Bronchial epithelial cell (primary cell): ENCODE data around the gene NCAPD2. TPM values are rescaled to one million over a fixed set of nuclear protein-coding genes. Genes with fewer than 3 reads are reported as not detected.
"Not testable (repeated sequence)": the region's sequence is repeated elsewhere in the genome, so short reads cannot be mapped to it uniquely, and the experiment has no call there.

Source experiments
- DNase-seq: peaks from one replicate; pipeline ENCODE4 v3.0.0-alpha.2; 2010; ENCODE audit warnings: low read depth
- FAIRE-seq: peaks from 2 replicates; lab custom pipeline; 2011; peaks lifted over from hg19 to GRCh38; lab: Jason Lieb, UNC
- H3K27me3 ChIP-seq: 2 replicates; pipeline ENCODE4 v1.5.1; 2011; ENCODE audit warnings: low read length; ENCODE audit not compliant: control insufficient read depth, insufficient read depth
- H3K36me3 ChIP-seq: 2 replicates; pipeline ENCODE4 v1.5.1; 2011; ENCODE audit warnings: low read length; ENCODE audit not compliant: control insufficient read depth, insufficient read depth
- H3K4me3 ChIP-seq: 2 replicates; pipeline ENCODE4 v1.5.1; 2011; ENCODE audit warnings: mild to moderate bottlenecking, low read depth, low read length, control low read depth
- total RNA-seq: library from RNA; depleted of rRNA; stranded (reverse); fragments of >200 nt; gene quantifications from 2 replicates; pipeline ENCODE4 v1.2.1, GENCODE V29; 2014
- TF ChIP-seq, protein P1 (sequence below): IDR thresholded peaks from 2 replicates; pipeline ENCODE4 v1.5.1; 2011; ENCODE audit warnings: mild to moderate bottlenecking, moderate library complexity, low read length, control low read depth, inconsistent platforms; ENCODE audit not compliant: insufficient read depth, severe bottlenecking

The NCAPD2 gene
- total RNA-seq, 1 donor from 2014 or later, result 17.9 TPM

DNA sequence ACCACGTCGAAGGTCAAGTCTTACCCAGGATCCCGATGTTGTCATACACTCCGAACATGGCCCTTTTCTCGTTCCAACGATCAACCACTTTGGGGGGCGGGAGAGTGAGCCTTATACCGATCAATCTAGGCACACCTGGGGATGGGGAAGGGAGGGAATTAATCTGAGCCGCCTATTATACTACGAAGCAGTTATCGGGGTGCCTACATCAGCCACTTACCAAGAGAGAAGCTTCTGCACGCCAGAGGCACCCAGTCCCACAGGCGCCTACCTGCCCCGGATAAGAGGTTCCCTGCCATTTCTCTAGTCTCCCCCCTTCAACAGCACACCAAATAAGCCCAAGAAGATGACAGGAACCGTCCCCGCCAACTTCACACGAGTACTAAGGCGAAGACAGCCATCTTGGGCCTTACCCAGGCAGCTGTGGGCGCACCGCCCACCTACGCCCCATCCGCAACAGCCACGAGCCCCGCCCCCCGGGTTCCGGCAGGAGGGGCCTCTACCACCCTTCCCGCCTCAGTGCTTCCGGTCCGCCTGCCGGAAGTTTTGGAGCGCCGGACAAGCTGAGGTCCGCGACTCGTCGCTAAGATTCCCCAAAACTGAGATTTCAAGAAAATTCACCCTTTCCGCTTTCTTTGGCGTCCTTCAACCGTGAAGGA is 935 bp upstream of the NCAPD2 start, which contains the start of gene MRPL51:
TSS of gene MRPL51 (minus strand) at position 425 of the 659 bp plus-strand sequence. CDS start at position 299, 126 bp downstream.
- TF ChIP-seq, protein P1, sequence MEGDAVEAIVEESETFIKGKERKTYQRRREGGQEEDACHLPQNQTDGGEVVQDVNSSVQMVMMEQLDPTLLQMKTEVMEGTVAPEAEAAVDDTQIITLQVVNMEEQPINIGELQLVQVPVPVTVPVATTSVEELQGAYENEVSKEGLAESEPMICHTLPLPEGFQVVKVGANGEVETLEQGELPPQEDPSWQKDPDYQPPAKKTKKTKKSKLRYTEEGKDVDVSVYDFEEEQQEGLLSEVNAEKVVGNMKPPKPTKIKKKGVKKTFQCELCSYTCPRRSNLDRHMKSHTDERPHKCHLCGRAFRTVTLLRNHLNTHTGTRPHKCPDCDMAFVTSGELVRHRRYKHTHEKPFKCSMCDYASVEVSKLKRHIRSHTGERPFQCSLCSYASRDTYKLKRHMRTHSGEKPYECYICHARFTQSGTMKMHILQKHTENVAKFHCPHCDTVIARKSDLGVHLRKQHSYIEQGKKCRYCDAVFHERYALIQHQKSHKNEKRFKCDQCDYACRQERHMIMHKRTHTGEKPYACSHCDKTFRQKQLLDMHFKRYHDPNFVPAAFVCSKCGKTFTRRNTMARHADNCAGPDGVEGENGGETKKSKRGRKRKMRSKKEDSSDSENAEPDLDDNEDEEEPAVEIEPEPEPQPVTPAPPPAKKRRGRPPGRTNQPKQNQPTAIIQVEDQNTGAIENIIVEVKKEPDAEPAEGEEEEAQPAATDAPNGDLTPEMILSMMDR, result no peak
- no peak for FAIRE-seq
- DNase-seq, result peak; percentile 83
- Histone ChIP-seq H3K36me3 (peaks cover 3% of the 10 kb centered on the region), H3K4me3 (peak within 1 kb of the TSS; percentile 59), H3K27me3 (no peaks in the 10 kb centered on the region)

DNA sequence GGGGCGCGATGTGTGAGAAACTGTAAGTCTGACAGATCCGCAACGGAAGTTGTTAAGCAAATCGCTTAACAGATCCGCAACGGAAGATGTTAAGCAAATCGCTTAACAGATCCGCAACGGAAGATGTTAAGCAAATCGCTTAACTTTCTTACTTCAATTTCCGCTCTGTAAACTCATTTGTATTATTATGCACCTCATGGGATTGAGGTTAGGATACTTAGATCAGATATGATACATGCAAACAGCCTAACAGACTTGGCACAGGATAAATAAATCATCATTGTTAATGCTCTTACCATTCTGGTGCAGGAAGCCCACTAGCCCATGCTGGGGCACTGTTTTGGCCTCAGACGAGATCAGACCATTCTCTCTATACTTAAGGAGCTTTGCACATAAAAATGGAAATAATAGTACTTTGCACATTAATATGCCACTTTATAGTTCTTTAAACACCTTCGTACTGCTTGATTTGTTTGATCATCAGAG is 399 bp downstream of the NCAPD2 start:
- no peaks in the 10 kb centered on the region for H3K27me3 ChIP-seq
- DNase-seq (no peak), FAIRE-seq (no peak)
- TF ChIP-seq, protein P1, result no peak
- H3K4me3 ChIP-seq, result peak overlapping the region; percentile 59
- H3K36me3 ChIP-seq, result peaks cover 6% of the 10 kb centered on the region

DNA sequence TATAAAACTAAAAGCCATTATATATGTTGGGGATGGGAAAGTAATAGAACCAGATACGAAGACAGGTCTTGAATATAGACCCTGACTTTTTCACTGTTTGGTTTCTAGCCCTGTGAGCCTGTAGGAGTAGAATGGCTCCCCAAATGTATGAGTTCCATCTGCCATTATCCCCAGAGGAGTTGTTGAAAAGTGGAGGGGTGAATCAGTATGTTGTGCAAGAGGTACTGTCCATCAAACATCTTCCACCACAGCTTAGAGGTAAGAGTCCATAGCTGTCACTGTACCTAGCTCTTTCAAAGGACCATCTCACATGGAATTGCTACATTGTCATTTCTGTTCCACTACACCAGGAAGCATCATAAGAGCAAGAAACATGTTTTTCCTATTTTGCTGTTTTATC is 1.1 kb downstream of the NCAPD2 start:
- H3K27me3 ChIP-seq, result no peaks in the 10 kb centered on the region
- FAIRE-seq (no peak), DNase-seq (peak; percentile 45)
- peaks cover 8% of the 10 kb centered on the region for H3K36me3 ChIP-seq
- no peak overlapping the region for H3K4me3 ChIP-seq
- TF ChIP-seq, protein P1, result no peak

DNA sequence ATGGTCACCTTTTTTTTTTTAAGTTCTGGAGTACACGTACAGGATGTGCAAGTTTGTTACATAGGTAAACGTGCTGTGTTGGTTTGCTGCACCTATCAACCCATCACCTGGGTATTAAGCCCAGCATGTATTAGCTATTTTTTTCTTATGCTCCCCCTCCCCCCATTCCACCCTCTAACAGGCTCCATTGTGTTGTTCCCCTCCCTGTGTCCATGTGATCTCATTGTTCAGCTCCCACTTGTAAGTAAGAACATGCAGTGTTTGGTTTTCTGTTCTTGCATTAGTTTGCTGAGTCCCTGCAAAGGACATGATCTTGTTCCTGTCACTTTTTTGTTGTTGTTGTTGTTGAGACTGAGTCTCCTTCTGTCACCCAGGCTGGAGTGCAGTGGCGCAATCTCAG is 3.4 kb downstream of the NCAPD2 start:
- not testable (repeated sequence) for DNase-seq, FAIRE-seq, H3K27me3 ChIP-seq, H3K36me3 ChIP-seq, H3K4me3 ChIP-seq

DNA sequence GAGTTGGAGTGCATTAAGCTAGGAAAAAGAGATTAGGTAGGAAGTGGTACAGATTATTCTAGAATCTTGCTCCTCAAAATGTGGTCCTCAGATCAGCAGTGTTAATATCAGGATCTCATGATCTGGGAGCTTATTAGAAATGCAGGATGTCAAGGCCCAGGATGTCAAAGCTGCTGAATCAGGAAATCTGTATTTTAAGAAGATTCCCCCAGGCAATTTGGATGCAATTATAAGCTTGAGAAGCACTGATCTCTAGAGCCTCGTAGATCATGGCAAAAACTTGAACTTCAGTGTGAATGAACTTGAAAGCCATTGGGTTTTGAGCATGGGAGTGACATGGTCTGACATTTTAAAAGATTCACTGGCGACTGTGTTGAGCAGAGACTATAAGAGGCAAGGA is 6.6 kb downstream of the NCAPD2 start:
- no peak overlapping the region for H3K4me3 ChIP-seq
- TF ChIP-seq, protein P1, result no peak
- H3K36me3 ChIP-seq, result peaks cover 5% of the 10 kb centered on the region
- FAIRE-seq (no peak), DNase-seq (no peak)
- no peaks in the 10 kb centered on the region for H3K27me3 ChIP-seq

DNA sequence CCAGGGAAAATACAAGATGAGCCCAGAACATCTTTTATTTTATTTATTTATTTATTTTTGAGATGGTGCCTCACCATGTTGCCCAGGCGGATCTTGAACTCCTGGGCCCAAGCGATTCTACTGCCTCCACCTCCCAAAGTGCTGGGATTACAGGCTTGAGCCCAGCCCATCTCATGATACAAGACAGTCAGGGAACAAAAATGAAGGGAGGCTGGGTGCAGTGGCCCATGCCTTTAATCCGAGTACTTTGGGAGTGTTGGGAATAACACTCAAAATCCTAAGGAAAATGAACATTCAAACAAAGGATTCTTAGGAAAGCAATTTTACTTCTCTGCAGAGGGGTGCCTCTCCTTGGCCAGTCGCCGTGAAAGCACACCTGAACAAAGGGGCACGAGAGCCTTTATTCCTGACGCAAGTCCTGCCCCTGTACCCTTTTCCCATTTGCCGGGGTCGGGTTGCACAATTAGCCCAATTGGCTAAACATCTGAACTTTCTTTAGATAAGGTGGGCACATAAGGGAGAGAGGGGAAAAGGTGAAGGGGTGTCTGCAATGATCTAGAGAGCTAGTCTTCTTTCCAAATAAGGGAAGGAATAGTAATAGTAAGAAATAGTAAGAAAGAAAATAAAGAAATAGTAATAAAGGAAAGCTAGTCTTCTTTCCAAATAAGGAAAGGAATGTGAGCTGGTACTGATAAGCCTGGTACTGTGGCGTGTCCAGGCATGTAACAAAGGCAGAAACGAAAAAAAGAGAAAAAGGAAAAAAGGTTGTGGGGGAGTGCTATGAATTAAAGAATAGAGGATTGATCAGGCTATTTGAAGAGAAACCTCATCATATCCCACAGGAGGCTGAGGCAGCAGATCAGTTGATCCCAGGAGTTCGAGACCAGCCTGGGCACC is 13.4 kb downstream of the NCAPD2 start:
- peaks cover 9% of the 10 kb centered on the region for H3K36me3 ChIP-seq
- FAIRE-seq, result no peak

More for the DNA sequence above, 13.4 kb downstream of the NCAPD2 start:
- H3K4me3 ChIP-seq, result no peak overlapping the region
- TF ChIP-seq, protein P1, result no peak
- peak; percentile 53 for DNase-seq
- no peaks in the 10 kb centered on the region for H3K27me3 ChIP-seq
